HG03159 (cell line): ENCODE results near the gene KAT6B.
A peak's percentile ranks its signal among the peaks of the same experiment; 100 is the strongest.

Experiments used
- ATAC-seq: cut with Tn5 transposase; IDR thresholded peaks from one replicate; pipeline ENCODE4 v1.9.1; 2021; ENCODE audit warnings: mild to moderate bottlenecking, moderate library complexity; ENCODE audit not compliant: unreplicated experiment

The KAT6B gene

DNA sequence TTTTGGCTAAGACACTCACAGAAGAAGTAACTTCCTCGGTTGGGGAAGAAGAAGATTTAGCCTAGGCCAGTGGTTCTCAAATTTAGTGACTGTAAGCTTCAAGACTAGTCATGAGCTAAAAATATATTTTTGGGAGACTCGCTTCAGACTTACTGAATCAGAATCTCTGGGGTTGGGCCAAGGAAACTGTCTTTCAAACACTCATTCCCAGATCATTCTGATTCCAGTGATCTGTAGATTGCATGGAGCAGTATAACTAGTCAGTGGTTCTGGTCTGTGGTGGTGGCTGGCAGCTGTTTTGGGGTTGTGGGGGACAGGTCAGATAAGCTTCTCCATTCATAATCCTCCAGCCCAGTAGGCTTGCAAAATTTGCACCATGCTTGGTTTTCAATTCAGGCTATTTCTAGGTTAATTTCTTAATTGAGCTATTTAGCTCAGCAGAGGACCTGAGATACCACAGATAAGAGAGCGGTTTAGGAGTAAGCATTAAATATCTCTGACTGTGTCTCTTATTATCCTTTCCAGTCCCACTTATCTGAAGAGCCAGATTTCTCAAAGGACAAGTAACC, 3.8 kb upstream of the KAT6B start:
- ATAC-seq: no peak

DNA sequence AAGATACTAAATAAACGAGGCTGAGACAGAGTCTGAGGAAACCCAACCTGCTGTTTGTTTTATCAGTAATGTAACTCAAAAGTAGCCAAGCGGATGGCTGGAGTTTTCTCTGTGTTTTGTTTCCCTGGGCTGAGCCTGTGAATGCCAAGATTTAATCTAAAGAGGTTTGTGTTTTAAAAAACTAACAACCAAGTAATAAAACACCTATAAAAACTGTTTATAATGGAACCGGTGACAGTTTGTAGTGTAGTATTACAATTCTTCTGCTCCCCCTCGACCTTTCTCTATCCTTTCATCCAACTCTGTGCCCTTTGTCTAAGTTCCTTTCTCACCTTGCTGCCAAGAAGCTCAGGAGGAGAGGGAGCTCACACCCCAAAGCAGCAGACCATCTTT, 2.6 kb upstream of the KAT6B start:
- no peak for ATAC-seq

DNA sequence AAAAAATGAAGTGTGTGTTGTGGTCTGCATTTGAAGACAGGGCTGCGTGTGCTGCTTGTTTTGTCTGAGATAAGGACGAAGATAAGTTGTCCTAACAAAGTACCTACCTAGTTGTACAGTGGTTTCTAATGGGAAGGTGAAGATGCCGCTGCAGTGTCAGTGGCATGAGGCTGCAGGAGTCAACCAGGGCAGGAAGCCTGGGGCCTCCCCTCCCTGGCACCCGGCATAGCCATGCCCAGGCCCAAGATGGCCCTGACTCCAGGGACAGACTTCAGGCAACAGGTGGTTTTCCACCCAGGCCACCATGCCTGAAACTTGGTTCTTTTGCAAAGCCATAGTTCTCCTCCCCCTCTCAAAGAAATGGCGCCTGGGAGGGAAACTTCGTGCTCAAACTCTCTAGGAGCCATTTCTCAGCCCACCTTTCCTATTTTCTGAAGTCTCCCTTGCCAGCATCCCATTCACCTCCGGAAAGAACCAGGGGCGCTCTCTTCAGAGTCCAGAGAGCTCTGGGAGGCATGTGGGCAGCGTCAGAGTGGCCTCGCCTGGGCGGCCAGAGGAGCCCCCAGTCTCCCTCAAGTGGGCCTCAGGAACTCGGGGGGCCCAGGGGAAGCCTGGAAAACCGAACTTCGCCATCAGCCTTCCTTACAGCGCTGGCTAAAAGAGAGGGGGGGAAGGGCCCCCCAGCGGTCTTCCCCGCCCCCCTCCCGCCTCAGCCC, 2.1 kb upstream of the KAT6B start:
- no peak for ATAC-seq

DNA sequence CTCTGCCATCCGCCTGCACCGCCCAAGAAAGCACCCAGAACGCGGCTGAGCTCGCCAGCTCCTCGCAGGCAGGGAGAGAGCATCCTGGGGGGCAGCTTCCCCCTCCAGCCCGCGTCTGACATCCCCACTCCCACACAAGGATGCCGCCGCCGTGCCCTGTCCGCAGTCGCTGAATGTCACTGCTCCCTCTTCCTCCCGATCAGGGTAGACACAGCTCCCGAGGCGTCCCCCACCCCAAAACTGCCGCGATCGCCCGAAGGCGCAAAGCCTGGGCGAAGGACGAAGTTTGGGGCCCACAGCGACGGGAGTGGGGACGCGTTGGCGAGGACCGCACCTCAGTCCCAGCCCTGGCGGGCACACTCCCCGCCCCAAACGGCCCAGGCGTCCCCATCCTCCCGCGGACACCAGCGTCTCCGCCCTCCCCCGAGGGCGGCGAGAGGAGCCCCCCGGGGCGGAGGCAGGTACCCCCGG, 1.5 kb upstream of the KAT6B start:
- no peak for ATAC-seq

DNA sequence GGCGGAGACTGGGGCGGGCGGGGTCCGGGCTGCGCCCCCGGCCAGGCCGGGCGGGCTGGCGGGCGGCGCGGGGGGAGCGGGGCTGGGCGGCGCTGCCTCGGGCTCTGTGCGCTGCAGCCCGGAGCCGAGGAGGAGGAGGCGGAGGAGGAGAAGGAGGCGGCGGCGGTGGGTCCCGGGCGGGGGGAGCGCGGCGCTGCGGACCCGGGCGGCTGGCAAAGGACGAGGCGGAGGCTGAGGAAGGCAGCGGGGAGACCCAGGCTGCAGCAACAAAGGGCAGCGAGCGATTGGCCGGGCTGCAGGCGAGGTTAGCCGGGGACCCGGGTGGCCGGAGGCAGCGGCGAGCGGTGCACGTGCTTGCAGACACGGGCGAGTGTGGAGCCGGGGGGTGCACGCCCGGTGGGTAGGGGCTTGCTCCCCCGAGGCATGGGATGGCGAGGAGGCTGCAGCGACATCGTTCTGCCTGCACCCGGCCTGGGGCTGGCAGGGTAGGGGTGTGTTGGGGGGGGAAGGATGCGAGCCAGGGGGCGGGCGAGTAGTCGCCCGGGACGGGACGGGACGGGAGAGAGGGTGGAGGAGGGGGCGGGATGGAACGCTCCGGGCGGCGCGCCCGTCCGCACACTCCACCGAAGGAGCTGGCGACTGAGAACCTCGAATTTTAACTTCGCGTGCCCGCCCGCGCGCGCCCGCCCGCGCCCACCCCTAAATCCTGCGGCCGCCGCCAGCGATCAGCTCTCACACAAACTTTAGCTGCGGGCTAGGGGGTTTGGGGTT, 844 bp upstream of the KAT6B start:
- peak; percentile 1 for ATAC-seq

DNA sequence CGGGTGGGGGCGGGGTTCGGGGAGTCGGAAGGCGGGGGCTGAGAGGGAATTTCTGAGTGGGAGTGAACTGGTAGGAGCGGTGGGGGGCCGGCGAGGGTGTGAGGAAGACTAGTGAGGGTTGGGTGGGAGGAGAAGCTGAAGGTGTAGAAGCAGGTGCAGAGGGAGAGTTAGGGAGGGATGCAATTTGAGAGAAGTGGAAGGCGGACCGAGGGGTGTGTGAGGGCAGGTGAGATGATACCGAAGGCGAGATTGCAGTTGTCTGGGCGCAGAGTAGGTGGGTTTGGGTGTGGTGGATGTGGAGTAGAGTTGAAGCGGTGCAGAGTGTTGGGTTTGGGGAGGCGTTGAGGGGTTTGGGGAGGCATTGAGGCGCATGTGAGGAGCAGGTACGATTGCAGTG, 643 bp downstream of the KAT6B start:
- ATAC-seq: no peak

DNA sequence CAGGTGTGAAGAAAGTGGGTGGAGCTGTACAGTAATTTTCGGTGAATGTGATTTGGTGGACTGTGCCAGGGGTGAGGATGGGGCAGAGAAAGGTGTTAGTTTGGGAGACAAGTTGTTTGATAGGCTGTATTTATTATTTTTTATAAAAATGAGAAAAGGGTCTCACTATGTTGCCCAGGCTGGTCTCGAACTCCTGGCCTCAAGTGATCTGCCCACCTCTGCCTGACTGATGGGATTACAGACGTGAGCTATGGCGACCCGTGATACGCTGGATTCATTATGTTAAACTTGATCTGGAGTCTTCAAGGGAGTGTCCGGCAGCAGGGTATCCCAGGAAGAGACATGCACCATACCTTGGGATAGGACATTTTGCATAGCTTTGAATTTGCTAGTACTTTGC, 1.3 kb downstream of the KAT6B start:
- ATAC-seq: no peak

DNA sequence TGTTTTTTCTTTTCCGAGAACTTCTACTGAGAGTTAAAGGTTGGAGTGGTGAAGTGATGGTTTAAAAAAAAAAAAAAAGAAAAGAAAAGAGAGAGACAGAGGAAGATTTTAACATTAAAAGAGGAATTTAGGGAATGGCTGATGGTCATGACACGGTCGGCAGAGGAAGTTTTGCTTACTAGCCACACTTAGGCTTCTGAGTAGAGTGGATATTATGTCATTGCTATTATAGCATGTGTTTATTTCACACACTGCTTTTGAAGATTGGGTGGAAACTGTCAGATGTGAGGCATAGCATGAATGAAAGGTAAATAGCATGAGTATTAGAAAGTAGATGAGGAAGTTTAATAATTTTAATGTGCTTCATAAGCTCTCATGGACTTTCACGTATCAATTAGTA, 2.5 kb downstream of the KAT6B start:
- no peak for ATAC-seq

DNA sequence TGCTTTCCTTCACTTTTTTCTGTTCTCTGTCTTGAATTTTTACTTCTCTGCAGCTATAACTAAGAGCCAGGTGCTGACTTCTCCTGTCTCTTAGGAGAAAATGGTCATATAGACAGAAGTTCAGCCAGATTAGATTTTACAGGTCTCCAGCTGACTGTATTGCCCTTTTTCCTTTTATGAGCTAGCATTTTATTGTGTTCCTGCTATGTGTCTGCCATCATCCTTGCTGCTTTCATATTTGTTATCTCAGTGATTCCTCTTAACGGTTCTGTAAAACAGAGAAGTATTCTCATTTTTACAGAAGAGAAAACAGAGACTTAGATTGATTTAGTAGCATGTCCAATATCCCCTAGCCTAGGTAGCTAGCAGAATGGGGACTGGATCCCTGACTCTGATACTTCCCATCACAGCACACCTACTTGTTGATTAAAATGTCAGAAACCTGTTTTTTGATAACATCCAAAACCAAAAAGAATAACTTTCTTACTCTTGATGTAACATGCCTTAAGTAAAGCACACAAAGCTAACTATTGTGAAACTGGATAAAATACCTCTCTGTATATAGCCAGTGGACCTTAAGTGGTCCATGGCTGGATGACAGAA, 5.2 kb downstream of the KAT6B start:
- ATAC-seq: no peak

DNA sequence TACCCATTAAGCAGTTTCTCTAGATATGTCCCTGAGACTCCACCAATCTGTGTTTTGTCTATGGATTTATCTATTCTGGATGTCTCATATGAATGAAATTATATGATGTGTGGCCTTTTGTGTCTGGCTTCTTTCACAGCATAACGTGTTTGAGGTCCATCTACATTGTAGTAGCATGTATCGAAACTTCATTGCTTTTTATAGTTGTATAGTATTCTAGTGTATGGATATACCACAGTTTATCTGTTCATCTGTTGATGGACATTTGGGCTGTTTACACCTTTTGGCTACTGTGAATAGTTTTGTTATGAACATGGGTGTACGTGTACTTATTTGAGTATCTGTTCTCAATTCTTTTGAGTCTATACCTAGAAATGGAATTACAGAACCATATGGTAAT, 9.6 kb downstream of the KAT6B start:
- no peak for ATAC-seq

DNA sequence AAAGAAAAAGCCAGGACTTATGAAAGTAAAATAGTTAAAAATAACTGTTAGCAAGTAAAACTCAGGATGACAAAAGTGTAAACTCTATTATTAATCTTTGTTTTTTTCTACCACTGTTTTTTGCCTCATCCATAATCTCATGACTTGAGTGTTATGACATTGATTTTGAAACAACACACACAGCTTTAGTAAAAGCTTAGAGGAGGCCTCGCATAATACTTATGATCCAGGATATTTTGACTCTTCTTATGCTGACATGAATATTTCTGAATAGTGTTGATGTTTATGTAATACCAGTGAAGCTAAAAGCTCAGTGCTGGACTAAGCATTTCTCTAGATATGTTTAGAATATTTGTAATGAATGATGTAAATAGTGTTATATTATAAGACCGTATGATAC, 10.5 kb downstream of the KAT6B start:
- ATAC-seq: no peak

DNA sequence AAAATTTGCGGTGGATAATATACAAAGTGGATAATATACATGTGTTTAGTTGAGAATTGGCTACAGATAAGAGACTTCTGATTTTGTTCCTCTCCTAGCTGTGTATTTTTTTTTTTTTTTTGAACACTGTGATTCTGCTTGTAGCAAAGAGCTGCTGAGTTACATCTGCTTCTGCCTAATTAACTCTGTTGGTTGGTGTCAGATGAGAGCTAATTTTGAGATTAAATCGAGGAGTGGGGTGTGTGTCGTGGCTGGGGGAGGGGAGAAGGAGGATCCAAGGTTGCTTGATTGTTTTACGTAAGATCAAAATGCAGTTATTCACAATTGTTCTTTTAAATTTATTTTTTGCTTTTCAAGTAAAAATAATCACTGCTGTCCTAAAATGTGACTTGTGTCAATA, 11.3 kb downstream of the KAT6B start:
- no peak for ATAC-seq

DNA sequence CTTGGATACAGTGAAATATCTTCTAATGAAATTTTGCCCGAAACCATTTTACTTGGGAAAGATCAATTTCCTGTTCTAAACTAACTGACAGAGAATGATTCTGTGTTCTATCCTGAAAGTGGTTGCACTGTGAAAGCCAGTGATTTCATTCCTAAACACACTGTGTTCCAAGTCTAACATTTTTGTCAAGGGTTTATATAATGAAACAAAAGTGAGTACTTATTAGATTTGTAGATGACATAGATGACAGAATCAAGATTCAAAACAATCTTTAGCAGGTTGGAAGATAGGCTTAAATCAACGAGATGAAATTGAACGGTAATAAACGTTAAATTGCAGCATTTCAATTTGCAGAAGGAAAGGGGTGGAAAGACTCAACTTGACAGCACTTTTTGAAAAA, 13.3 kb downstream of the KAT6B start:
- ATAC-seq: no peak

DNA sequence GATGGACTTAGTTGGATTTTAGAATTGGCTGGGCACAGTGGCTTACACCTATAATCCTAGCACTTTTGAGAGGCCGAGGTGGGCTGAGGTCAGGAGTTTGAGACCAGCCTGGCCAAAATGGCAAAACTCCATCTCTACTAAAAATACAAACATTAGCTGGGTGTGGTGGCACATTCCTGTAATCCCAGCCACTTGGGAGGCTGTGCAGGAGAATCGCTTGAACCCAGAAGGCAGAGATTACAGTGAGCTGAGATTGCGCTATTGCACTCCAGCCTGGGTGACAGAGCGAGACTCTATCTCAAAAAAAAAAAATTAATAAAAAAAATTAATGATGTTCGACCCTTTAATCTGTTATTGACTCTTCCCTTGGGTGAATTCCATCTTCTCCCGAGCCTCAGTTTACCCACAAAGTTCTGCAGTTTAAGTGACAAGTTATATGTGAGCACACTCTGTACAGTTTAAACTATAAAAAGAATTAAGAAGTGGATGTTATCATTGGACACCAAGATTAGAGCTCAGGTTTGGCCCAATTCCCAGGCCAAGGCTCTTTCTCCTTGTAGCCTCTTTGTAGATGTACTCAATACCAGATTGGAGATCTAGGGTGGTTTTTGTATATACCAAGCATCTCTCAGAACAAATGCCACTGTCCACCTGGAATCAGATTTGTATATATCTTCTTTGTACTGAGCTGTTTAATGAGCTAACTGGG, 15.0 kb downstream of the KAT6B start:
- ATAC-seq: no peak

DNA sequence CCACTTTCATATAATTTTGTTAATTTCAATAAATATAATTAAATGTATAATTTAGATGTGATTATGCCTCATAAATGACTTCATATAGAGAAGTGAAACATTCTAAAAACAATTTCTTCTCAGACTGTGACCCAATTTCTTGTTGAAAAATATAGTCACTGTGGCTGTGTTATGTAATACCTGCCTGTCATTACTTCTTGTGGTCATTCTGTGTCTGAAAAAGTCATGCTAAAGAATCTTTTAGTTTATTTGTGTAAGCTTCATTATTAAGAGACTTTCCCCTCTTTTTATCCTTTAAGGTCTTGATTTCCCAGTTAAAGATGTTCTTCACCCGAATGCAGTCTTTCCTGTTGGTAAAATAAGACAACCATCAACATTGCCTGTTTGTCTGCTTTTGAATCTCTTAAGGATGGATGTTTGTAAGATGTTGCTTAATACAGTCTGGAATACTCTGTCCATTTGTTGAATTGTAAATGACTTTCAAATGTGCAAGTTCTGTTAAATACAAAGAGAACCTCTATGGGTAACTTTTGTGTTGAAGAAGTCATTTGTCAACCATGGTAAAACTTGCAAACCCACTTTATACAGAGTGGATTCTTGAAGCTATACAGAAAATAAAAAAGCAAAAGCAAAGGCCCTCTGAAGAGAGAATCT, 16.0 kb downstream of the KAT6B start:
- no peak for ATAC-seq

DNA sequence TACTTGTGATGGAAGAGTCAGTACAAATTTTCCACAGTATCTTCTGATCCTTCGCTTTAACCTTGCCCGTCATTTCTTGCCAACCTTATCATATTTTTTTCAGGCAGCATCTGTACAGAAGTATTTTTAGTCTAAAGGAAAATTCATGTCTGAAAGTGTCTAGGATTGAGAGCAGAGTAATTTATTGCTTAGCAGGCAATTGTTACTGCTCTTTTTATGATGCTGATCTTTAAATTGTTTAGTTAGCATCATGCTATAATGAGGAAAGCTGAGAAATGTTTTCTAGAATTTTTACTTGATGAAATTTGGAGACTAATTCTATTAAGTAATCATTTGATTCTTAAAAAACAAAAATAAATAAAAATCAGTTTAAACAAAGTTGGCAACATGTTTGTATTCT, 20.6 kb downstream of the KAT6B start:
- no peak for ATAC-seq

DNA sequence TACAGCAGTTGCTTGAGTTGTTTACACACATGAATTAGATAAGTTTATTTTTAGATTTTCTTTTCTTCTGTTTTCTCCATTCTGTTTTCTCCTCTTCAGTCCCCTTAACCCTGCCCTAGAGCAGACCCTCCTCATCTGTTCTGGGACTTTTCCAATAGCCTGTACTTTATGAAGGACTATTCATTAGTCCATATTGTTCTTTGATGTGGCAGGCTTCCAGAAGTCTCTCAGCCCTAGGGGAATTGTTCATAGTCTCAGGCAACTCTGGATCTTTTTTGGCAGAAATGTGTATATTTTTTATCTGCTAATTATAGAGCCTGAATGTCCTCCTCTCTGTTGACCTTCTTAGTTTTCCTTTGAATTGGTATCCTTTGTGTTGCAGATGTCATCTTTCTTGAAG, 25.4 kb downstream of the KAT6B start:
- ATAC-seq: no peak

DNA sequence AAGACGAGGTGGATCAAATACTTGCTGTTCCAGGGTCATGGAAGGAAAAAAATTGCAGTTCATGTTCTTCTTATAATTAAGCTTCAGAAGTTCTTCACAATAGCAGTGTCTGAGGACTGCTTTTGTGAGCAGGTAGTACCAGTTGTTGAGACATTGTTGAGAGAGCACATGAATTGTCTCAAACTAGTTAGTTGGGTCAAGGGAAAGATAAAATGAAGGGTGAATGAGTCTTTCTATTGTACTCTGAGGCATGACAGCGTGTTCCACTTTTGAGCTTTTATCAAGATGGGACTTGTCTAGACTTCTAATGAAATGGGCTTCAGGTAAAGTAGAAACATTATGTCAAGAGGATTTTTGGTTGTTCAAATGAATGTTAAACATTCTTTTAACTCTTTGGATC, 26.0 kb downstream of the KAT6B start:
- ATAC-seq: no peak

DNA sequence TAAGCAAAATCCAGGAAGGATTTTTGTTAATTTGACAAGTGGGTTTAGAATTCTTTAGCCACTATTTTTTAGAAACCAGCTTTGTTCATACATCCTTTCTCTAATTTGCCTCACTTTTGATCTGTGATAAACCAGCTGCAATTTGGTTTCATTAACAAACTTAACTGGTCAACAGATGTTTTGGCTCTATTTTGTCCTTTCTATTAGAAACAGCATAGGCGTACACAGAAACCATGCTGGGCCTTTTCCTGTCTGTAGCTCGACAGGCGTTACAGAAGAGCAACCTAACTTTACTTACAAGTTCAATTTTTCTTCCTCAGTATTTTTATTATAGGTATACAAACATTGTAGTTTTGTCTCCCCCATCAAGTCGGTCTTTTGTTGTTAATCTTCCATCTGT, 28.2 kb downstream of the KAT6B start:
- ATAC-seq: no peak

DNA sequence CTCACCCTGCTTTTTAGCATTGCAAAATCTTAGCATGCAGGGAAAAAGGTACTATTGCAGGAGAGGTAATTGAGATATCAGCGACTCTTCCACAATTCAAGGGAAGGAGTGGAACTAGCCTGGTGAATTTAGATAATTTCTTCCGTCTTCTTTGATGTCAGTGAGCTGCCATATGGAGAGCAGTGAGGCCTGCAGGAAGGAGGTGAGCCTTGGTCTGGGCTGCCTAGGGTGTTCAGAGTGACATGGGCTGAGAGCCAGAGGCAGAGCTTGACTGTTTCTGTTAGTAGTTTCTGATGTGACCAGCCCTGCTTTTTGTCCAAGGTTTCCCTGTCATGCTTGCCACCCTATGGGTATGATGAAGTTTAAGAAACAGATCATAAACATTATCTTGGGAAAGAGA, 28.6 kb downstream of the KAT6B start:
- ATAC-seq: no peak

DNA sequence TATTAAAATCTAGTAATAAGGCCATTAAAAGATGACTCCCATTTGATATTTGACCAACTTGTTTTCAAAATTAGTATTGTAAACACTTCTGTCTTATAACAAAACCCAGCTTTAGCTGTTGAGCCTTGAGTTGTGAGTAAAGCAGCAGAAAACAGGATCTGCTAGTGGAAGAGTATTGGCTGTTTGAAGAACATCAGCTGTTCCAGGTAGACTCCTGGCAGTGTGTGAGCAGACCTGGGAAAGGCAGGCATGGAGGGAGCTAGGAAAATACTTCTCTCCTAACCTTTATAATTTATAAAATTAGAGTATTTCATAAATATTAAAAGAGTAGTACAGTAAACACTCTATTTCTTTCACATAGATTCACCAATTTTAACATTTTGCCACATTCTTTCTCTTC, 29.0 kb downstream of the KAT6B start:
- no peak for ATAC-seq
